Midbrain (tissue), 1 donor: Measurements from ENCODE around the gene CEP164.

ENCODE experiments used
- DNase-seq: peaks from one replicate; lab custom pipeline; 2025; lab: John Stamatoyannopoulos, UW

CEP164 gene

GRCh38 chr11:117366248-117366647 lies 38.6 kb downstream of the CEP164 start:
- no peak for DNase-seq

GRCh38 chr11:117366875-117367274 lies 39.2 kb downstream of the CEP164 start:
- DNase-seq, result no peak

- DNase-seq, result no peak
Measured at GRCh38 chr11:117369534-117369933, 41.9 kb downstream of the CEP164 start.

GRCh38 chr11:117371453-117371852 lies 43.8 kb downstream of the CEP164 start:
- no peak for DNase-seq

GRCh38 chr11:117374316-117375055 lies 46.8 kb downstream of the CEP164 start:
- no peak for DNase-seq

GRCh38 chr11:117375960-117376359 lies 48.3 kb downstream of the CEP164 start:
- no peak for DNase-seq

- DNase-seq, result no peak
Measured at GRCh38 chr11:117376517-117376916, 48.9 kb downstream of the CEP164 start.

GRCh38 chr11:117378976-117379865 lies 51.6 kb downstream of the CEP164 start:
- no peak for DNase-seq

- DNase-seq, result no peak
Measured at GRCh38 chr11:117380676-117381075, 53.0 kb downstream of the CEP164 start.

GRCh38 chr11:117381481-117382387 lies 54.1 kb downstream of the CEP164 start:
- DNase-seq, result no peak

- DNase-seq, result no peak
Measured at GRCh38 chr11:117382746-117383145, 55.1 kb downstream of the CEP164 start.

- DNase-seq, result no peak
Measured at GRCh38 chr11:117384045-117384444, 56.4 kb downstream of the CEP164 start.

- no peak for DNase-seq
Measured at GRCh38 chr11:117385471-117385870, 57.8 kb downstream of the CEP164 start.

- DNase-seq, result no peak
Measured at GRCh38 chr11:117385906-117386305, 58.3 kb downstream of the CEP164 start.

- no peak for DNase-seq
Measured at GRCh38 chr11:117387992-117388755, 60.5 kb downstream of the CEP164 start.

- no peak for DNase-seq
Measured at GRCh38 chr11:117390743-117391142, 63.1 kb downstream of the CEP164 start.

GRCh38 chr11:117391181-117391580 lies 63.5 kb downstream of the CEP164 start:
- no peak for DNase-seq

- DNase-seq, result no peak
Measured at GRCh38 chr11:117392001-117392690, 64.5 kb downstream of the CEP164 start.

- no peak for DNase-seq
Measured at GRCh38 chr11:117392979-117393378, 65.3 kb downstream of the CEP164 start.

- DNase-seq, result no peak
Measured at GRCh38 chr11:117394221-117394925, 66.7 kb downstream of the CEP164 start.
